ENCODE measurements around the gene HHLA2.

Gene HHLA2

GRCh38 chr3:108416111-108416869, 119.9 kb downstream of the HHLA2 start:
- no peak for DNase-seq (ENCODE audit: low read depth in 3 of 3, low spot score in 1 of 3)

GRCh38 chr3:108420926-108421325, 124.6 kb downstream of the HHLA2 start:
- no peak for DNase-seq (ENCODE audit: low read depth in 3 of 3, low spot score in 1 of 3)
